GM12865 (cell line): ENCODE measurements around the gene XCL1.

Source experiments
- DNase-seq: peaks from one replicate; pipeline ENCODE4 v3.0.0; 2010; ENCODE audit warnings: low read depth
- H3K4me3 ChIP-seq: 2 replicates; pipeline ENCODE4 v1.5.1; 2011; ENCODE audit warnings: mild to moderate bottlenecking, low read depth, low read length, control low read depth
- TF ChIP-seq, protein P1 (sequence below): IDR thresholded peaks from 2 replicates; pipeline ENCODE4 v1.5.1; 2011; ENCODE audit warnings: low read length, control low read depth, low read depth, inconsistent platforms; ENCODE audit not compliant: insufficient read depth; ENCODE audit errors: missing control alignments

Gene XCL1

DNA sequence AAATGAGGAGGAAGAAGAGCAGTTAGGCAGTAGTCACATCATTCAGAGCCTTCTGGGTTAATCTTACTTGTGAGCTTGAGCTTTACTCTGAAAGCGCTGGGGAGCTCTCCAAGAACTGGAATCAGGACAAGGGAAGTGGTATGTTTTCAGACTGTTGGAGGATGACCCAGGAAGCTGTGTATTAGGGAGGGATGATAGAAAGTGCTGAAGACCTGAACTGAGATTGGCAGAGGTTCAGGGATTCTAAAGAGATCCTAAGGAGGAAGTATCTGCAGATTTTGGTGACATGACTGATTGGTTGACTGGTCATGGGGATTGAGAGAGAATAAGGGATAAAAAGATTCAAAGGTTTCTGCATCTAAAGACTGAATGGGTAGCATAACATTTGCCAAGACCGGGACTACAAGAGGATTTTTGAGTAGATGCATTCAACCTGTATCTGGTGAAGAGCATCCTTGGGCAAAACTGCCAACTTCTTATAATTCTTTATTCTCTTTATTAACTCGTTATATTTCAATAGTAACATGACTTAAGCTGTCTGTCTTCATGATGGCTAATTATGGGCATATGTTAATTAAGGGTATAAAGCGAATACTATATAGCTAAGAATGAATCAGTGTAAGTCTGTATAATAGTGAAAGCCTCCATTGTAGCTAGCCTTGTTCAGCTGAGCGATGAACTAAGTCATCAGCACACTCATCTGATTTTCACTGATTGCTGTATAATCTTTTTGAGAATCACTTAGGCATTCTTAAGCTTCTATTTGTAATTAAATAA is 41.8 kb downstream of the XCL1 start:
- TF ChIP-seq, protein P1, sequence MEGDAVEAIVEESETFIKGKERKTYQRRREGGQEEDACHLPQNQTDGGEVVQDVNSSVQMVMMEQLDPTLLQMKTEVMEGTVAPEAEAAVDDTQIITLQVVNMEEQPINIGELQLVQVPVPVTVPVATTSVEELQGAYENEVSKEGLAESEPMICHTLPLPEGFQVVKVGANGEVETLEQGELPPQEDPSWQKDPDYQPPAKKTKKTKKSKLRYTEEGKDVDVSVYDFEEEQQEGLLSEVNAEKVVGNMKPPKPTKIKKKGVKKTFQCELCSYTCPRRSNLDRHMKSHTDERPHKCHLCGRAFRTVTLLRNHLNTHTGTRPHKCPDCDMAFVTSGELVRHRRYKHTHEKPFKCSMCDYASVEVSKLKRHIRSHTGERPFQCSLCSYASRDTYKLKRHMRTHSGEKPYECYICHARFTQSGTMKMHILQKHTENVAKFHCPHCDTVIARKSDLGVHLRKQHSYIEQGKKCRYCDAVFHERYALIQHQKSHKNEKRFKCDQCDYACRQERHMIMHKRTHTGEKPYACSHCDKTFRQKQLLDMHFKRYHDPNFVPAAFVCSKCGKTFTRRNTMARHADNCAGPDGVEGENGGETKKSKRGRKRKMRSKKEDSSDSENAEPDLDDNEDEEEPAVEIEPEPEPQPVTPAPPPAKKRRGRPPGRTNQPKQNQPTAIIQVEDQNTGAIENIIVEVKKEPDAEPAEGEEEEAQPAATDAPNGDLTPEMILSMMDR, result no peak
- H3K4me3 ChIP-seq, result no peak overlapping the region
- no peak for DNase-seq

DNA sequence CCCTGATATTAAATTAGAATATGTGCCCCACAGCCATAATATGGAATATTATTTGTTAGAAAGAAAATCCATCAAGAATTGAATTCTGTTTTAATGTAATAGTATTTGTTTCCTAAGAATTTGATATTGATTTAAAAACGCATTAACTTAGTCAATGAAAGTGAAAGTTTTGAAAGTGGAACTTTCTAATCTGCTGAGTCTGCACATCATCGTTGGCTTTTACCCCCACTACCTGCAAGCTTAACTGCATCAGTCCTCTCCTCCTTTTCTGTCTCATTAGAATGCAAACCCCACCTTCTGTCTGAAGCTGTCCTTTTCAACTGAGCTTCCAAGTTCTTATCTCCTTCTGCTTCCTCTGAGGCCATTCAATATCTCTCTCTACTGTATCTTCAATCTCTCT is 42.5 kb downstream of the XCL1 start:
- TF ChIP-seq, protein P1, result no peak
- DNase-seq, result no peak
- no peak overlapping the region for H3K4me3 ChIP-seq

DNA sequence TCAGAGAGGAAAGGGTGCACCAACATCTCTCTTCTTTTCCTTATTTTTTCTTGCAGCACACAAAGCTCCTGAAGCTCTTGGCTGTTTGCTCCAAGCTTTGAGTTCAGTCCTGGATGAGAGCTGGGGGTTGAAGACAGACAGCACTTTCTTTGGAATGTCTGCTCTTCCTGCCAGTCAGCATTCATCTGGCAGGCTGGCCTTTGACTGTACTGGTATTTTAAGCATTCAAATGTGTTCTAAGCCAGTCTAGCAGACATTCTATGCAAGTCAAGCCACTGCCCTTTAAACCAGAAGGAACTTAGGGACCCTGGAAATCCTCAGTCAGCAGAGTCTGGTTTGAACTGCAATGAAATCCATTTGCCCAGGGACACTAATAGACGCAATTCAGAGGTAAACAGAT is 45.0 kb downstream of the XCL1 start:
- no peak overlapping the region for H3K4me3 ChIP-seq
- no peak for DNase-seq
- TF ChIP-seq, protein P1, result no peak

DNA sequence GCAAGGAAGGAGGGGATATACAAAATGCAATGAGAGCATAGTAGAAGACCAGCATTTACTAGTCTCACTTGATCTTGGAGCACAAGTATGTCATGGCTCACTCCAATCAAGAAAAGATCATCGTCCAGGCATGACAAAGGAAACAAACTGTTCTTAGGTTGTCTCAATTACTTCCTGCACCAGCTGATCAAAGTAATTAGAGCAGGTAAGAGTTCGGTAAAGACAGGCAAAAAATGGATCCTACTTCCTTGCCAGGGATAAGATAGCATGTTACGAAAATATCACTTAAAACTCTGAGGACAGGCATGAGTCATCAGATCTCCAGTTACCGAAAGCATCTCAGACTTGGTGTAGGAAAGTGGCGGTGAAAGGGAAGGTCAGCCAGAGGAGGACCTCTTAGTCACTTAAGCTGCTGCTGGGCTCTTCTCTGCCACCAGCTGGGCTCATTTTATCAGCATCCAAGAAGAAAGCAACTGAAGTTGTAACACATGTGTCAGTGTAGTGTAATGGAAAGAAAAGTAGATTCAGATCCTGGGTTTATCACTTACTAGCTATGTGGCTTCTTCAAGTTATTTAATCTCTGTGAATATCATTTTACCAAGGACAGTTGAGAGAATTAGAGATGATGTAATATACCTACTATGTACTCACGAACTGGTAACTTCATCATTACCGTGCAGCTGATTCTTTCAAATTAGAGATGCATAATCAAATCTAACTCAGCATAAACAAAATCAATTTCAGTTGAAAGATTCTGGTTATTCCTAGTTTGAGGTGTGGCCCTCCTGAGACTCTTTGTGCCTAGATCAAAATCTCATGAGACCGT is 46.8 kb downstream of the XCL1 start:
- H3K4me3 ChIP-seq, result no peak overlapping the region
- no peak for DNase-seq
- TF ChIP-seq, protein P1, result no peak

DNA sequence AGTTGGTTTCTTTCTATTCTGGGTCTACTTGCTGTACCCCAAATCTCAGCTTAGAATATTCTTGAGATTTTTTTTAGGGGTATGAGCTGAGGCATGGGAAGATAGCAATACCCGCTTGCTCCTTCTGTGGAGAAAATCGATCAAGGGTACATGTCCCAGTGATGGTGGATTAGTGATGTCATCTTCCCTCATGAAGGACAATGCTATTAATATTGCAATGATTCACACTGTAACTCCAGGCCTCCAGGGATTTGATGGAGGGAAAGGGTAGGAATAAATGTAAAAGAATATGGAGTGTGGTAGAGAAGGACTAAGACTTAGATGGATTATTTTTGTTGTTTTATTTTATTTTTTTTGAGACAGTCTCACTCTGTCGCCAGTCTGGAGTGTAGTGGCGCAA is 47.4 kb downstream of the XCL1 start:
- H3K4me3 ChIP-seq, result no peak overlapping the region
- TF ChIP-seq, protein P1, result no peak
- no peak for DNase-seq

DNA sequence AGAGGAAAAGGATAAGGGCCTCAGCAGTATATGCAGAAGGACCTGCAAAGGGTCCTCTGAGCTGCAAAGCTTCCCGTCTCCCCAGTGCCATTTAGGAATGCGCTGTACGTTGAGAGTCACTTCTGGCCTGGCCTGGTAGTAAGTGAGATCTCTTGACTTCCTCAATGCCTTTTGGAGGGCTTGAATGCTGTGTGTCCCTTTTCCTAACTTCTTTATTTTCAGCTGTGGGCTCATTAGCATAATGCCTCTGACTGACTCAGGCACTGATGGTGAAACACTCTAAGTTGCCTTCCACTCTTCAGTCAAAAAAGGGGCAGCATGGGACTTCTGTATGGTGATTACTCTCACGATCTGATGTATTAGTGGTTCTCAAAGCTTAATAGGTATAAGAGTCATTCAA is 49.9 kb downstream of the XCL1 start:
- TF ChIP-seq, protein P1, result no peak
- DNase-seq, result no peak
- H3K4me3 ChIP-seq, result no peak overlapping the region
